T1000 (cell line): ENCODE data around the gene ZGPAT.
"Not testable (repeated sequence)": the region's sequence is repeated elsewhere in the genome, so short reads cannot be mapped to it uniquely, and the experiment has no call there.

Source experiments
- DNase-seq: peaks from one replicate; lab custom pipeline; 2025; ENCODE audit warnings: mixed read lengths; lab: John Stamatoyannopoulos, UW

Gene ZGPAT

DNA sequence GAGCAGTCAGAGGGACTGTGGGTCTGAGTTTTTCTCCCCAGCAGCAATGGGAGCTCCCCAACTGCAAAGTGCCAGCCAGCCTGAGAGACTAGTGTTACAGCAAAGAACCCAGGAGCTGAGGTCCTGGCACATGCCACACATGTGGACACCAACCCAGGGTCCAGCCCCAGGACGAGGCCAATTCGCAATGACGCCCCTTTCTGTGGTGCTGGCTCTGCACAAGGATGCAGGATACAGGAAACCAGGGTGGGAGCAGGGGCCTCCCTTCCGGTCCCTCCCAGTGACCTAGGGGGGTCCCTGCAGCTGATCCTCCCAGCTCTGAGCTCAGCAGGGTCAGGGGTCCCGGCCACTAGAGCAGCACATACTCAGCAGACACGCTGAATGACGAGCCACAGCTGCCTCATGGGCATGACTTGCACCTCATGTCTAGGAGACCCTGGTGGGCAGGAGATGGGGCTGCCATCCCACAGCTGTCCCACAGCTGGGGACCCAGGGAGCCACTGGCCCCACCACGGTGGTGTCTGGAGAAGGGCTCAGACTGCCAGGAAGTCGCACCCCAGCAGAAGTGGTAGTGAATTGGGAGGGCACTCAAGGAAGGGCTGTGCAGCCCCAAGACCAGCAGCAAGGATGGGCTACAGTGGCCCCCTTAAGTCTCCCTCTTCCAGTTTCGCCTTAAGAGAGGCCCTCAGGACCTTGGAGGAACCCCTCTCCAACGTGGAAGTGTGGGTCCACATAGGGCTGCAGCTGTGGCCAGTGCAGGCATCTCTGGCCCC is 3.7 kb upstream of the ZGPAT start:
- DNase-seq, result no peak

DNA sequence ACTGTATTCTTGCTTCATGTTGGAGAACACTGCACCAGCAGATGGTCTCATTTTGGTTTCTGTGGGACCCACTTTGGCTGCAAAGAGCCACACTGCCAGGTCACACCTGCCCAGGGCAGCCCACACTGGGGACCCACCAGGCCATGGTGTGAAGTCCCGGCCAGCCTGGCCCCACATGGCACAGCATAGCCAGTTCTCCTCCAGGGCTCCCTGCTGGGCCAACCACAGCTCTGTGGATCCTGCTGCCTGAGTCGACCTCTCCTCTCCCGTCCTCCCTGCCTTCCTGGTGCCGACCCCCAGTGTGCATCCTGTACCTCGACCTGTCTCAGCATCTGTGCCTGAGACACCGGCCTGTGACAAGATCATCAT is 3.1 kb upstream of the ZGPAT start:
- DNase-seq, result no peak

DNA sequence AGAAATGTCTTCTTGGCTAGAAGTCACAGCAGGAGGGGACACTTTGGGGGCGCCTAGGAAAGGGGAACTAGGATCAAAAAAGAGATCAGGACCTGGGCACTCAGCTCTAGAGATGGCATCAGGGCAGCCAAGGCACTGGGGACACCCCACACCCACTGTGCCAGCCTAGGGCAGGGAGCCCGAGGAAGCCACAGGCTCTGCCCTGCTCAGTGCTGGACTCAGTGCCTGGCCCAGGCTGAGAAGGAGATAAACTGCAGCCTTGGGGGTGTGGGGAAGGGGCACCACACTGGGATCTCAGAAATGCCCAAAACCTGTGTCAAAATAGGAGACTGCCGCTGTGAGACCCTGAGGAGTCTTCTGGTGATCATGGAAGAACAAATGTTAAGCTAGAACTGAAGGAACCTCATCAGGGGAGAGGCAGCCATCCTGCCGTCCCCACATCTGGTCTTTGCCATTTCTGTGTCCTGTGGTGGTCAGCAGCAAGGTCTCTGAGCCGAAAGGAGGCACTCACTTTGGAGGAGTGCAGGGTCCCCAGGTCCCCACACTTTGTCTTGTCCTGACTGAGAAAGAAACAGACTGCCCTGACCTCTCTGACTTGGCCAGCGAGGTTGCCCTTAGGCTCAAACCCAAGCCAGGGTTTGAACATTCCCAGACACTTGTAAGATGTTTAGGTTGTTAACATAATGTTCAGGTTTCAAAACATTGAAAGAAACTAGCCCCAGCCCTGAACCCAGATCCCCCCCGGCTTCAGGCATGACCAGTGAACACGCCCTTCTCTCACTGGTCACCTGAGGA is 2.4 kb upstream of the ZGPAT start:
- no peak for DNase-seq

DNA sequence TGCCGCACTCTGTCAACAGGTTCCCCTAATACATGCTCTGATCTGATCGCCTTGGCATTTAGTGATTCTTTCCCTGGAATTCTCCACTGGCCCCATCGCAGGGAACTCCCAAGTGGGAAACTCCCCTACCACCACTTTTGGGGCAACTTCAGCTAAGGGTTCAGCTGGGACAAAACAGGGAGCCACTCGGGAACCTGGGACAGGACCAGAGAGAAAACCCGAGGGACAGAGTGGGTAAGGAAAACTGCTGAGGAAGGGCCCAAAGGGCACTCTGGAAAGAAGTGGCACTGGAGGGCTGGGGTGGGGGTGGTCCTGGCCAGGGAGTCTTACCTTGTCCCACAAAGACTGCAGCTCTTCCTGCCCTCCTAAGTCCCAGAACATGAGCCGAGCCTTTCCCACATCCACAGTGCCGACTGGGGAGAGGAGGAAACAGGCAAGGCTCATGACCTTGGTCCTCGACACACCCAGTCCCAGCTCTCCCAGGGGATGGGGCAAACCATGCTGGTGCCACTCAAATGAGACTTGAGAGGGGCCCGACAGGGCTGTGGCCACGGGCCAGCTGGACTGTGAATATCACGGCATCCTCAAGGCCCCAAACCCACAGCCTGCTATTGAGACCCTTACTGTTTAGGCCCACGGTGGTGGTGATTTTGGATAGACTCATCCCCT is 1.7 kb upstream of the ZGPAT start:
- DNase-seq, result no peak

DNA sequence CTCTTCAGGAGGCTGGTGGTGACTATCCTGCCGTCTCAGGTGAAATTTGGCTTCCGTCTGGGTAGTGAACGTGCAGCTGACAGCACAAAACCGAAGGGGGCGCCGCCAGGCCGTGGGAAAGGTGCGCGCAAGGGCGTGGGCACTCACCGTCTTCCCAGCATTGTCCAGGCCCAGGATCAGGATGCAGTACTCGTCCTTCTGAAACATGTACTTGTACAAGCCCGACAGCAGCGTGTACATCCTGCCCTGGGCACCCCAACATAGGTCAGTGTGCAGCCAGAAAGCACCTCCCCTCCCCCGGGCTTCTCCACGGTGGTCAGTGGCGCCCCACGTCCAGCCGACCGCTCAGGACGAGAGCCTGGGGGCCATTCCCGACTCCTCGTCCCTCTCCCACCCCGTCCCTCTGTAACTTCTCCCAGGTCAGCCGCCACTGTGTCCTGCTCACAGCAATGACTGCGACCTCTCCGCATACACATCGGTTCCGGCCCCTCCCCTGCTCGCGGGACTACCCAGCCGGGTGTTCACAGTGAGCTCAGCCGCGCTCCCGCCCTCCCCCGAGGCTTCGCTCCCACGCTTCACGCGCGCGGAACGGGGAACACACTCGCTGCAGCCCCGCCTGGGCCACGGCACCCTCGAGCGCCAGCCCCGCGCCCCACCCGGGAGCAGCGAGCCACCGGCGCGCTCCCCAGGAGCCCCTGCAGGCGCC is 834 bp upstream of the ZGPAT start:
- DNase-seq, result no peak

DNA sequence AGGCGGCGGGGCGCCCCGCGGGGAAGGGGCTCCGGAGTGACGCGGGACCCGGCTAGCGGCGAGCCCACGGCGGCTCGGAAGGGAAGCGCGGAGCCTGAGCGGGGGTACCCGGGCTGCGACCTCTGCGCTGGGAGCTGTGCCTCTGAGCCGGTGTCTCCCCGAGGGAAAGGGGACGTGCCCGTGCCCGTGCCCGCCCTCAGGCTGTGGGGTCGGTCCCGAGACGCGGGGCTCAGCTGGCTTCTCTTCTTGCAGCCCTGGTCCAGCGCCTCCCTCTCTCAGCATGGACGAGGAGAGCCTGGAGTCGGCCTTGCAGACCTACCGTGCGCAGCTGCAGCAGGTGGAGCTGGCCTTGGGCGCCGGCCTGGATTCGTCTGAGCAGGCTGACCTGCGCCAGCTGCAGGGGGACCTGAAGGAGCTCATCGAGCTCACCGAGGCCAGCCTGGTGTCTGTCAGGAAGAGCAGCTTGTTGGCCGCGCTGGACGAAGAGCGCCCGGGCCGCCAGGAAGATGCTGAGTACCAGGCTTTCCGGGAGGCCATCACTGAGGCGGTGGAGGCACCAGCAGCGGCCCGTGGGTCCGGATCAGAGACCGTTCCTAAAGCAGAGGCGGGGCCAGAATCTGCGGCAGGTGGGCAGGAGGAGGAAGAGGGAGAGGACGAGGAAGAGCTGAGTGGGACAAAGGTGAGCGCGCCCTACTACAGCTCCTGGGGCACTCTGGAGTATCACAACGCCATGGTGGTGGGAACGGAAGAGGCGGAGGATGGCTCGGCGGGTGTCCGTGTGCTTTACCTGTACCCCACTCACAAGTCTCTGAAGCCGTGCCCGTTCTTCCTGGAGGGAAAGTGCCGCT is 686 bp downstream of the ZGPAT start:
- no peak for DNase-seq

DNA sequence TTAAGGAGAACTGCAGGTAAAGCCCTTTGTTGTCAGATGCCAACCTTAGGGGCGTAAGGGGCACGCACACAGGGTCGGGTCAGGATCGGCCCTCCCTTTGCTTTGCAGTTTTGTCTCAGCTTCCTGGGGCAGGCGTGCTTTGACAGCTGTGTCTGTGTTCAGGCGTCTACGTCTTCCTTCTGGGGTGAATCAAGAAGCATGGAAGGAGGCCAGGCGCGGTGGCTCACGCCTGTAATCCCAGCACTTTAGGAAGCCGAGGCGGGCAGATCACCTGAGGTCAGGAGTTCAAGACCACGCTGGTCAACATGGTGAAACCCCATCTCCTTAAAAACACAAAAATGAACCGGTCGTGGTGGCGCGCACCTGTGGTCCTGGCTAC is 1.3 kb downstream of the ZGPAT start:
- DNase-seq, result no peak

DNA sequence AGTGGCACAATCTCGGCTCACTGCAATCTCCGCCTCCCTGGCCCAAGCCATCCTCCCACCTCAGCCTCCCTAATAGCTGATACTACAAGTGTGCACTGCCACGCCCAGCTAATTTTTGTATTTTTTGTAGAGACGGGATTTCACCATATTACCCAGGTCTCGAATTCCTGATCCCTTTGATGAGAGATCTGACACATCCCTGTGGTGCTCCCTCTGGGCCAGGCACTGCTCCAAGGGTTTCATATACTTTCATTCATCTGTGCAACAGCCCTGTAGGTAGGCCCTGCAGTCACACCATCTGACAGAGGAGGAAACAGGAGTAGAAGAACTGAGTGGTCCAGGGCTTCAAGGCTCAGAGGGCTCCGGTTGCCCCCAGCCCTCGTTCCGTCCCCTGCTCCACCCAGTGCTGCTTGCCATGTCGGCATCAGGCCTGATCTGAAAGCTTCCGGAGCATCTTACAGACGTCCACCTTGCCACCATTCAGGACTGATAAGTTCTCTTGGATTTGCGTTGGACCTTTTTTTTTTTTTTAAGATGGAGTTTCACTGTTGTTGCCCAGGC is 3.3 kb downstream of the ZGPAT start:
- no peak for DNase-seq

DNA sequence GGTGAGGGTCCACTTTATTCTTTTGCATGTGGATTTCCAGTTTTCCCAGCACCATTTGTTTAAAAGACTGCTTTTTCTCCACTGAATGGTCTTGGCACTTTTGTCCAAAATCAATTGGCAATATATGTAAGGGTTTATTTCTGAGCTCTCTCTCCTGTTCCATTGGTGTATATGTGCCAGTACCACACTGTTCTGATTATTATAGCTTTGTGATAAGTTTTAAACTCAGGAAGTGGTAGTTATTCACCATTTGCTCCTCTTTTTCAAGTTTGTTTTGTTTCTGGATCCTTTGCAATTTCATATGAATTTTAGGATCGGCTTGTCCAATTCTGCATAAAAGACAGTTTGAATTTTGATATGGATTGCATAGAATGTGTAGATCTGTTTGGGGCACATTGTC is 4.4 kb downstream of the ZGPAT start:
- no peak for DNase-seq

DNA sequence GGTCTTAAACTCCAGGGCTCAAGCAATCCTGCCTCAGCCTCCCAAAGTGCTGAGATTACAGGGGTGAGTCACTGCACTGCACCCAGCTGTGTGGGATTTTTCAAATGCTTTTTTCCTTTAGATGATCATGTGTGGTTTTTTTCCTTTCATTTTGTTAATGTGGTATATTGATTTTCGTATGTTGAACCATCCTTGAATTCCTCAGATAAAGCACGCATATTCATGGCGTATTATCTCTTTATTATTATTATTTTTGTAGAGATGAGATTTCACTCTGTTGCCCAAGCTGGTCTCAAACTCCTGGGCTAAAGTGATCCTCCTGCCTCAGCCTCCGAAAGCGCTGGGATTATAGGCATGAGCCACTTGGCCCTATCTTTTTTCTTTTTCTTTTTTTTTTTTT is 7.0 kb downstream of the ZGPAT start:
- DNase-seq, result no peak

DNA sequence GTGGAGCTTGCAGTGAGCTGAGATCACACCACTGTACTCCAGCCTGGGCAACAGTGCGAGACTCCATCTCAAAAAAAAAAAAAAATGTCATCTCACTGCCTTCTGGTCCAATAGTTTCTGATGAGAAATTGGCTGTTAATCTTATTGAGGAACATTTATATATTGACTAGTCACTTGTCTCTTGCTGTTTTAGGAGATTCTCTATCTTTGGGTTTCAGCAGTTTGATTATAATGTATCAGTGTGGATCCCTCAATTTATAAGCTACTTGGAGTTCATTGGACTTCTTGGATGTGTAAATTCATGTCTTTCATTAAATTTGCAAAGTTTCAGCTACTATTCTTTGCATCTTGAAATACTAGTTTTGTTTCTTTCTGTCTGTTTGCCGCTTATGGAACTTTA is 11.2 kb downstream of the ZGPAT start:
- no peak for DNase-seq

DNA sequence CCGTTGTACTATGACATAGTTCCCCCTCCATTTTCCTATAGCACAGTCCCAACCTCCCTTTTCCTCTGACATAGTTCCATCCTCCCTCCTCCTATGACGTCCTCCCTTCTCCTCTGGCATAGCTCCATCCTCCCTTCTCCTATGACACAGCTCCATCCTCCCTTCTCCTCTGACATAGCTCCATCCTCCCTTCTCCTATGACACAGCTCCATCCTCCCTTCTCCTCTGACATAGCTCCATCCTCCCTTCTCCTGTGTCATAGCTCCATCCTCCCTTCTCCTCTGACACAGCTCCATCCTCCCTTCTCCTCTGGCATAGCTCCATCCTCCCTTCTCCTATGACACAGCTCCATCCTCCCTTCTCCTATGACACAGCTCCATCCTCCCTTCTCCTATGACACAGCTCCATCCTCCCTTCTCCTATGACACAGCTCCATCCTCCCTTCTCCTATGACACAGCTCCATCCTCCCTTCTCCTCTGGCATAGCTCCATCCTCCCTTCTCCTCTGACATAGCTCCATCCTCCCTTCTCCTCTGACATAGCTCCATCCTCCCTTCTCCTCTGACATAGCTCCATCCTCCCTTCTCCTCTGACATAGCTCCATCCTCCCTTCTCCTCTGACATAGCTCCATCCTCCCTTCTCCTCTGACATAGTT is 15.3 kb downstream of the ZGPAT start:
- not testable (repeated sequence) for DNase-seq

DNA sequence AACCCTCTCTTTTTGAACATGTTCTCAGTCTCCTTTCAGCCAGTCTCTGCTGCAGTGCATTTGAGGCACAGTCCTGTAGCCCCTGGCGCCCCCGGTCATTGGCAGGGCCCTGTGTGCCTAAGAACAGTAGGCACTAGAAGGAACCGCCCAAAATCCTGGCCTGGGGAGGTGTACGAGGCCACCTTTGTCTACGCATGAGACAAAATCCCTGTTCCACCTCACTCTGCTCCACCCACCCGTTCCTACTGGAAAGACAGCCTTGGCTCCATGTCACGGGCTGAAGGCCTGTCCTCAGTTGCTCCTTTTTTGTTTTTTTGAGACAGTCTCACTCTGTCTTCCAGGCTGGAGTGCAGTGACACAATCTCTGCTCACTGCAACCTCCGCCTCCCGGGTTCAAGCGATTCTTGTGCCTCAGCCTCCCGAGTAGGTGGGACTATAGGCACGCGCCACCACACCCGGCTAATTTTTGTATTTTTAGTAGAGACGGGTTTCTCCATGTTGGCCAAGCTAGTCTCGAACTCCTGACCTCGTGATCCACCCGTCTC is 22.4 kb downstream of the ZGPAT start:
- DNase-seq, result not testable (repeated sequence)

DNA sequence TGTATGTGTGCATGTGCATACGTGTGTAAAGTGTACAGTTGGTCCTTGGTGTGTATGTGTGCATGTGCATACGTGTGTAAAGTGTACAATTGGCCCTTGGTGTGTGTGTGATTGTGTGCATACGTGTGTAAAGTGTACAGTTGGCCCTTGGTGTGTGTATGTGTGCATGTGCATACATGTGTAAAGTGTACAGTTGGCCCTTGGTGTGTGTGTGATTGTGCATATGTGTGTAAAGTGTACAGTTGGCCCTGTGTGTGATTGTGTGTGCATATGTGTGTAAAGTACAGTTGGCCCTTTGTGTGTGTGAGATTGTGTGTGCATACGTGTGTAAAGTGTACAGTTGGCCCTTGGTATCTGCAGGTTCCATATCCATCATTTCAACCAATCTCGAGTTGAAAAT is 23.6 kb downstream of the ZGPAT start:
- DNase-seq, result no peak

DNA sequence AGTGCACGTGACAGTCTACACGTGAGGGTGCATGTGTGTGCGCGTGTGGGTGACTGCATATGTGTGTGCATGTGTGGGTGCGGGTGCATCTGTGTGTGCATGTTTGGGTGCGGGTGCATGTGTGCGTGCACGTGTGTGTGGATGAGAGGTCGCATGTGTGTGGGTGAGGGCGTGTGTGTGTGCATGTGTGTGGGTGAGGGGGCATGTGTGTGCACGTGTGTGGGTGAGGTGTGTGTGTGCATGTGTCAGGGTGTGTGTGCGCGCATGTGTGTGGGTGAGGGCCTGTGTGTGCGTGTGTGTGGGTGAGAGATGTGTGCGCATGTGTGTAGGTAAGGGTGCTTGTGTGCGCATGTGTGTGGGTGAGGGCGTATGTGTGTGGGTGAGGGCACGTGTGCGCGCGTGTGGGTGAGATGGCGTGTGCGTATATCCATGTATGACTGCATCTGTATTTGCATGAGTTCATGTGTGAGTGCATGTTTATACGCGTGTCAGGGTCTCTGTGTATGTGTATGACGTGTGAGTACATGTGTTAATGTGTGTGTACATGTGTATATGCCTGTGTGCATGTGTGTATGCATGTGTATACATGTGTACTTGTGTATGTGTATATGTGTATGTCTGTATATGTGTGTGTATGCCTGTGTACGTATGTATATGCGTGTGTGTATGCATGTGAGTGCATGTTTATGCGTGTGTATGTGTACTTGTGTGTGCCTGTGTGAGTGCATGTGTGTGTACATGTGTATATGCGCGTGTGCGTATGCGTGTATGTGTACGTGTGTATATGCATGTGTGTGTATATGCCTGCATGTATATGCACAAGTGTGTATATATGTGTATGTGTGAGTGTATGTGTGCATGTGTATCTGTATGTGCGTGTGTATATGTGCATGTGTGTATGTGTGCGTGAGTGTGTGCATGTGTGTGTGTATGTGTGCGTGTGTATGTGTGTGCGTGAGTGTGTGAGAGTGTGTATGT is 24.6 kb downstream of the ZGPAT start:
- no peak for DNase-seq

DNA sequence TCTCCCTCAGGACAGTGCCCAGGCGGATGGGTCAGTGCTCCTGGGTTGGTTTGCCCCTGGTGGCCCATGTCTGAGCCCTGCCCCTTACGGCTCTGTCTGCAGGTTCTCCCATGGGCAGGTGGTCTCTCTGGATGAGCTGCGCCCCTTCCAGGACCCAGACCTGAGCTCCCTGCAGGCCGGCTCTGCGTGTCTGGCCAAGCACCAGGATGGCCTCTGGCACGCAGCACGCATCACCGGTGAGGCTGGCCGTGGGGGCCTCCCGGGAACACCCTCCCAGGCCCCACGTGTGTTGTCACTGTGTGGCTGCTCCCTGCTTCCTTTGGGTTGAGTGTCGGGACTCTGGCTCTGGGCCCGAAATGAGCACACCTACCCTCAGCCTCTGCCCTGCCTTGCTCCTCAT is 25.3 kb downstream of the ZGPAT start:
- DNase-seq, result no peak

DNA sequence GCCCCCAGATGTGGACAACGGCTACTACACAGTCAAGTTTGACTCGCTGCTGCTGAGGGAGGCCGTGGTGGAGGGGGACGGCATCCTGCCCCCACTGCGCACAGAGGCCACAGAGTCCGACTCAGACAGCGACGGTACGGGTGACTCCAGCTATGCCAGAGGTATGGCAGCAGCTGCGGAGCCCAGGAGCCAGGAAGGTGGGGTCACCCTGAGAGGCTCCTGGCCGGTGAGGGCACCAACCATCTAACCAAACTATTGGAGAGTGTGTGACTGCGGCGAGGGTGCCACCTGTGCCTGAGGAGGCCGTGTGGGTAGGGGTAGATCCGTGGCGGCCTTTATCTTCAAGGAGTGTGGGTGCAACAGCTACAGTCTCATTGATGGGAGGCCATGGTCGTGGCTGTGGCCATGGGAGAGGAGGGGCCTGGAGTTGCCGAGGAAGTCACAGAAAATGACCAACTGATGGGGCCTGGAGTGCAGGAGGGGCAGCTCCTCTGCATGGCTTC is 25.8 kb downstream of the ZGPAT start:
- no peak for DNase-seq

DNA sequence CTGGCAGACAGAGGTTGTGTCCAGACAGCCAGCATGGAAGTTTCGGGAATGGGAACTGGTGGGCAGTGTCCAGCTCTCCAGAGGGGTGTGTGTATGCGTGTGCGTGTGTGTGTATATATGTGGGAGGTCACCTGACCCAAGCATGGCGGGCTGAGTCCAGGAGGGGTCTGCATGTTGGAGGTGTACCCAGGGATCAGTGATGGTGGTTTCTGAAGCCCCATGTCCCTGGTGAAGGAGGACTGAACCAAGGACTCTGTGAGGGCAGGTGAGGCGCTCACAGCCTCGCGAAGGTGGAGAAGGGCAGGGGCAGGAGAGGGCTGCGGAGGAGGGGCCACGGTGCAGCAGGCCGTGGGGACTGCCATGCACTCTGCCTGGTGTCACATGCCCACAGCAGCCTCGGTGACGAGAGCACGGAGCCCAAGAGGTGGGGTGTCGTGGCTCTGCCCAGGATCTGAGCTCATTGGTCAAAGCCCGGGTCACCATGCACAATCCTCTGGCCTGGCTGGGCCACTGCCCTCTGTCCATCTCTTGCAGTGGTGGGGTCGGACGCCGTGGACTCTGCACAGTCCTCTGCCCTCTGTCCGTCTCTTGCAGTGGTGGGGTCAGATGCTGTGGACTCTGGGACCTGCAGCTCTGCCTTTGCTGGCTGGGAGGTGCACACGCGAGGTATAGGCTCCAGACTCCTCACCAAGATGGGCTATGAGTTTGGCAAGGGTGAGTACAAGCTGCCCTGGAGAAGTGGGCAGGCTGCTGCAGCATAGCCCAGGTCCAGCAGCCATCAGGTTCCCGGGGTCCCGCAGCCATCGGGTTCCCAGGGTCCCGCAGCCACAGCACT is 26.5 kb downstream of the ZGPAT start:
- no peak for DNase-seq
